Bronchial epithelial cell (primary cell): ENCODE measurements around the gene CFAP410. TPM values are rescaled to one million over a fixed set of nuclear protein-coding genes. Genes with fewer than 3 reads are reported as not detected.

Source experiments
- DNase-seq: peaks from one replicate; pipeline ENCODE4 v3.0.0-alpha.2; 2010; ENCODE audit warnings: low read depth
- FAIRE-seq: peaks from 2 replicates; lab custom pipeline; 2011; peaks lifted over from hg19 to GRCh38; lab: Jason Lieb, UNC
- H3K27me3 ChIP-seq: 2 replicates; pipeline ENCODE4 v1.5.1; 2011; ENCODE audit warnings: low read length; ENCODE audit not compliant: control insufficient read depth, insufficient read depth
- H3K36me3 ChIP-seq: 2 replicates; pipeline ENCODE4 v1.5.1; 2011; ENCODE audit warnings: low read length; ENCODE audit not compliant: control insufficient read depth, insufficient read depth
- H3K4me3 ChIP-seq: 2 replicates; pipeline ENCODE4 v1.5.1; 2011; ENCODE audit warnings: mild to moderate bottlenecking, low read depth, low read length, control low read depth
- CTCF ChIP-seq: IDR thresholded peaks from 2 replicates; pipeline ENCODE4 v1.5.1; 2011; ENCODE audit warnings: mild to moderate bottlenecking, moderate library complexity, low read length, control low read depth, inconsistent platforms; ENCODE audit not compliant: insufficient read depth, severe bottlenecking
- total RNA-seq: library from RNA; depleted of rRNA; stranded (reverse); fragments of >200 nt; gene quantifications from 2 replicates; pipeline ENCODE4 v1.2.1, GENCODE V29; 2014

Gene CFAP410
- total RNA-seq, 1 donor from 2014 or later = 6.1 TPM

- H3K36me3 ChIP-seq = peaks cover 12% of the 10 kb centered on the region
- TF ChIP-seq CTCF = no peak
- FAIRE-seq (no peak), DNase-seq (no peak)
- H3K27me3 ChIP-seq = no peaks in the 10 kb centered on the region
- no peak overlapping the region for H3K4me3 ChIP-seq
Observed at GRCh38 chr21:44328242-44328895, 10.8 kb downstream of the CFAP410 start.

GRCh38 chr21:44327603-44327974 lies 11.6 kb downstream of the CFAP410 start:
- FAIRE-seq = no peak

GRCh38 chr21:44326716-44327602 lies 12.2 kb downstream of the CFAP410 start:
- no peaks in the 10 kb centered on the region for H3K27me3 ChIP-seq
- no peak overlapping the region for H3K4me3 ChIP-seq
- no peak for DNase-seq
- no peak for FAIRE-seq
- H3K36me3 ChIP-seq = peaks cover 16% of the 10 kb centered on the region
- TF ChIP-seq CTCF = no peak

More at GRCh38 chr21:44327603-44327974, 11.6 kb downstream of the CFAP410 start:
- no peaks in the 10 kb centered on the region for H3K27me3 ChIP-seq
- TF ChIP-seq CTCF = no peak
- H3K36me3 ChIP-seq = peaks cover 12% of the 10 kb centered on the region
- DNase-seq = no peak
- no peak overlapping the region for H3K4me3 ChIP-seq

GRCh38 chr21:44326272-44326647 lies 12.9 kb downstream of the CFAP410 start:
- peaks cover 18% of the 10 kb centered on the region for H3K36me3 ChIP-seq
- no peak for TF ChIP-seq CTCF
- no peak for FAIRE-seq

GRCh38 chr21:44325386-44326271 lies 13.6 kb downstream of the CFAP410 start:
- DNase-seq (no peak), FAIRE-seq (no peak)
- Histone ChIP-seq H3K4me3 (no peak overlapping the region), H3K36me3 (peaks cover 21% of the 10 kb centered on the region), H3K27me3 (no peaks in the 10 kb centered on the region)
- no peak for TF ChIP-seq CTCF

More at GRCh38 chr21:44326272-44326647, 12.9 kb downstream of the CFAP410 start:
- H3K27me3 ChIP-seq = no peaks in the 10 kb centered on the region
- DNase-seq = no peak
- no peak overlapping the region for H3K4me3 ChIP-seq
